Measurements from ENCODE around the gene BTAF1. TPM values are rescaled to one million over a fixed set of nuclear protein-coding genes. Genes with fewer than 3 reads are reported as not detected.

Gene BTAF1
- total and polyA plus RNA-seq, 2 experiments from 2014 or later, result 15.3 to 45.0 TPM

DNA sequence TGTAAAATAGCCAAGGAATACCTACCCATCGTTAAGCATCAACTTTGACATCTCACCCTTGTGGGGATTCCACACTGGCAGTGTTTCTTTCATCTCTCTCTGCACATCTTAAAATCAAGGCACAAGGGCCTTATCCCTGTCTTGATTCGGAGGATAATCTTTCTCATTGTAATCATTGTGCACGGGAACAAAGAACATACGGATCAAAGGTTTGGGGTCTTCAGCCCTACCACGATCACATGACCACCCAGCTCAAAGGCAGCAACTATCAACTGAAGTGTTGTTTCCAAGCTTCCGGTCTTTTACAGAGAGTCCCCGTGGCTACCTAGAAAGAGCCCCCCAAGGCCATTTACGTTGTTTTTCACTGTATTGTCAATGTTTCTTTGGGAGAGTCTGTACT, 26.1 kb upstream of the BTAF1 start:
- H3K4me1 ChIP-seq (ENCODE audit: insufficient read depth), result peaks cover 10% of the 10 kb centered on the region
- H3K4me2 ChIP-seq, result no peak overlapping the region
- DNase-seq (ENCODE audit: low spot score), result no peak
- H3K9me2 ChIP-seq (replicated peaks; ENCODE audit: insufficient read depth), result no peaks in the 10 kb centered on the region
- H4K20me1 ChIP-seq (ENCODE audit: insufficient read depth, poor library complexity, severe bottlenecking), result no peaks in the 10 kb centered on the region
- H3K79me2 ChIP-seq, result no peaks in the 10 kb centered on the region
- WGBS (ENCODE audit: low lambda C conversion rate, missing lambda C conversion rate), result 82% methylated on average over 8 of the region's 8 CpGs
- no peaks in the 10 kb centered on the region for H3K36me3 ChIP-seq (replicated peaks; ENCODE audit: insufficient read depth, low read depth)
- H3K27ac ChIP-seq, result no peak overlapping the region
- H3K27me3 ChIP-seq, result no peaks in the 10 kb centered on the region
- TF ChIP-seq, protein P1, sequence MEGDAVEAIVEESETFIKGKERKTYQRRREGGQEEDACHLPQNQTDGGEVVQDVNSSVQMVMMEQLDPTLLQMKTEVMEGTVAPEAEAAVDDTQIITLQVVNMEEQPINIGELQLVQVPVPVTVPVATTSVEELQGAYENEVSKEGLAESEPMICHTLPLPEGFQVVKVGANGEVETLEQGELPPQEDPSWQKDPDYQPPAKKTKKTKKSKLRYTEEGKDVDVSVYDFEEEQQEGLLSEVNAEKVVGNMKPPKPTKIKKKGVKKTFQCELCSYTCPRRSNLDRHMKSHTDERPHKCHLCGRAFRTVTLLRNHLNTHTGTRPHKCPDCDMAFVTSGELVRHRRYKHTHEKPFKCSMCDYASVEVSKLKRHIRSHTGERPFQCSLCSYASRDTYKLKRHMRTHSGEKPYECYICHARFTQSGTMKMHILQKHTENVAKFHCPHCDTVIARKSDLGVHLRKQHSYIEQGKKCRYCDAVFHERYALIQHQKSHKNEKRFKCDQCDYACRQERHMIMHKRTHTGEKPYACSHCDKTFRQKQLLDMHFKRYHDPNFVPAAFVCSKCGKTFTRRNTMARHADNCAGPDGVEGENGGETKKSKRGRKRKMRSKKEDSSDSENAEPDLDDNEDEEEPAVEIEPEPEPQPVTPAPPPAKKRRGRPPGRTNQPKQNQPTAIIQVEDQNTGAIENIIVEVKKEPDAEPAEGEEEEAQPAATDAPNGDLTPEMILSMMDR (IDR thresholded peaks at IDR 0.05; ENCODE audit: poor library complexity), result no peak
- TF ChIP-seq EZH2phosphoT487 (IDR thresholded peaks at IDR 0.05; ENCODE audit: low read depth, severe bottlenecking, unreplicated experiment) (no peak), EZH2 (IDR thresholded peaks at IDR 0.05; ENCODE audit: borderline replicate concordance) (no peak)
- H2AFZ ChIP-seq, result no peak overlapping the region
- H3K9me3 ChIP-seq (ENCODE audit: low read depth), result no peaks in the 10 kb centered on the region
- H3K4me3 ChIP-seq, result no peak overlapping the region

DNA sequence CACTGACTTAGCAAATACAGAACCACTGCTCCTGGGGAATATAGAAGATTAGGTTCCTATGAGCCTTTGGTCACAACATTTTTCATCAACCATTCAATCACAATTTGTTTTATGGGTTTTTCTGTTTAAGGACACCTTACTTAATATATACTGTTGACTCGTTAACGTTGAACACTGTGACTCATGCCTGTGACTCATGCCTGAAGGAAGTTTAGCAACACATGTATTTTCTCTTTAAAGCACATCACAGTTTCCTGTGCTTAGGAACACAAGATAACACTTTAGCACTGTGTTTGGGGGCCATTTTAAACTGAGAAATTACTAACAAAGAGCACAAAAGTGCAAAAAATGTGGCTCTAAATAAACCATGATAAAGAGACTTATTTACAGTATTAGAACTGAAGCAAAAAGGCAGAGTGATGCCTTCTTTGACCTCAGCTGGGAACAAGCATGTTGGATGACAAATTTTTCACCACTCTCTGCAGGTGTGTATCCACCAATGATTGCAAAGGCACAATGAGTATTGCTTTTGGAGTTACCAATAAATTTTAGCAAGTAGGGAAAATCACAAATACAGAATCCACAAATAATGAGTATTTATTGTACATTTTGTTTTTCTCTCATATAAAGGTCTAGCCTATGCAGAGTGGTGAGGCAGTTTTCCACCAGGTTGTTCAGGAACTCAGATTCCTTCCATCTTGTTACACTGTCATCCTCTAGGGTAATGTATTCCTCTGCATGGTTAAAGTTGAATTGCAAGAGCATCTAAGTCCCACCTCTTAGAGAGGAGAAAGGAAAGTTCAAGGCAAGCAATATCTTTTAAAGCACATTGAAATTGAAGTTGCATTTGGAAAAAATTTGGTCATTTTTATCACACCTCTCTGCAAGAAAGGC, 21.5 kb upstream of the BTAF1 start:
- DNase-seq (ENCODE audit: low spot score), result peak; percentile 79
- Histone ChIP-seq H3K4me2 (no peak overlapping the region), H3K27me3 (no peaks in the 10 kb centered on the region)

DNA sequence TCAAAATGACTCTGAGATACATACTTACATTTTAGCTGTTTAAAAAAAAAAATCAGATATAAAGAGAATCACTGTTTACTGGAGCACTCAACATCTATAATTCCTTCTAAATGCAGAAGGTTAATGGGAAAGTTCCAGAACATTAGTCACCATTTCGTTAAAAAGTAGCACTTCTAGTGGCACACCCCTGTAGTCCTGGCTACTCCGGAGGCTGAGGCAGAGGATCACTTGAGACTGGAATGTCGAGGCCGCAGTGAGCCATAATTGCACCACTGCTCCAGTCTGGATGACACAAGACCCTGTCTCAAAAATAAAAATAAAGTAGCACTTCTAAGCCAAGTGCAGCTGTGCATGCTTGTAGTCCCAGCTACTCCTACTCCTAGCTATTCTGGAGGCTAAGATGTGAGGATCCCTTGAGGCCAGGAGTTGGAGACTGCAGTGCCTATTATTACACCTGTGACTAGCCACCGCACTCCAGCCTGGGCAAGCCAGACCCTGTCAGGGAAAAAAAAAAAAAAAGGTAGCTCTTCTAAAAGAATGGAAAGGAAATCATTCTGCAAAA, 16.5 kb upstream of the BTAF1 start:
- Histone ChIP-seq H3K9me2 (replicated peaks; ENCODE audit: insufficient read depth) (no peaks in the 10 kb centered on the region), H3K4me2 (peak overlapping the region; percentile 92), H3K4me3 (no peak overlapping the region), H3K4me1 (ENCODE audit: insufficient read depth) (peaks cover 11% of the 10 kb centered on the region), H4K20me1 (ENCODE audit: insufficient read depth, poor library complexity, severe bottlenecking) (no peaks in the 10 kb centered on the region), H3K27ac (no peak overlapping the region), H3K27me3 (no peaks in the 10 kb centered on the region), H2AFZ (no peak overlapping the region), H3K79me2 (peaks cover 8% of the 10 kb centered on the region), H3K9me3 (ENCODE audit: low read depth) (no peaks in the 10 kb centered on the region), H3K36me3 (replicated peaks; ENCODE audit: insufficient read depth, low read depth) (no peaks in the 10 kb centered on the region)
- no peak for DNase-seq (ENCODE audit: low spot score)
- TF ChIP-seq EZH2phosphoT487 (IDR thresholded peaks at IDR 0.05; ENCODE audit: low read depth, severe bottlenecking, unreplicated experiment), result no peak
- TF ChIP-seq, protein P1 (IDR thresholded peaks at IDR 0.05; ENCODE audit: poor library complexity), result no peak
- no peak for TF ChIP-seq EZH2 (IDR thresholded peaks at IDR 0.05; ENCODE audit: borderline replicate concordance)
- 89% methylated on average over 5 of the region's 5 CpGs for WGBS (ENCODE audit: low lambda C conversion rate, missing lambda C conversion rate)

More for the DNA sequence above, 21.5 kb upstream of the BTAF1 start:
- Histone ChIP-seq H3K27ac (peak overlapping the region; percentile 65), H3K4me1 (ENCODE audit: insufficient read depth) (peaks cover 10% of the 10 kb centered on the region), H4K20me1 (ENCODE audit: insufficient read depth, poor library complexity, severe bottlenecking) (no peaks in the 10 kb centered on the region), H3K36me3 (replicated peaks; ENCODE audit: insufficient read depth, low read depth) (no peaks in the 10 kb centered on the region), H3K4me3 (no peak overlapping the region), H3K79me2 (no peaks in the 10 kb centered on the region), H2AFZ (no peak overlapping the region), H3K9me3 (ENCODE audit: low read depth) (no peaks in the 10 kb centered on the region), H3K9me2 (replicated peaks; ENCODE audit: insufficient read depth) (no peaks in the 10 kb centered on the region)
- 3% methylated on average over 2 of the region's 2 CpGs for WGBS (ENCODE audit: low lambda C conversion rate, missing lambda C conversion rate)
- no peak for TF ChIP-seq EZH2phosphoT487 (IDR thresholded peaks at IDR 0.05; ENCODE audit: low read depth, severe bottlenecking, unreplicated experiment)
- TF ChIP-seq, protein P1 (IDR thresholded peaks at IDR 0.05; ENCODE audit: poor library complexity), result no peak
- no peak for TF ChIP-seq EZH2 (IDR thresholded peaks at IDR 0.05; ENCODE audit: borderline replicate concordance)

Measured in hepatocyte (in vitro differentiated cells).